Neural cell (in vitro differentiated cells): ENCODE data around the gene RALA. TPM values are rescaled to one million over a fixed set of nuclear protein-coding genes. Genes with fewer than 3 reads are reported as not detected.
"Not testable (repeated sequence)": the region's sequence is repeated elsewhere in the genome, so short reads cannot be mapped to it uniquely, and the experiment has no call there.

Source experiments
- H2AFZ ChIP-seq: fragments of 200-600, 300-800 bp; sonication (generic), shearing (Covaris generic); 2 replicates; pipeline ENCODE4 v1.6.0; 2014; ENCODE audit warnings: low read depth, mild to moderate bottlenecking, antibody characterized with exemption, low read length, moderate library complexity
- H3F3A ChIP-seq: fragments of 200-600 bp; shearing (Covaris generic); 2 replicates; pipeline ENCODE4 v1.6.1; 2016; ENCODE audit warnings: mild to moderate bottlenecking, moderate library complexity, mixed read lengths, antibody characterized with exemption, low read length; ENCODE audit not compliant: insufficient read depth, poor library complexity, severe bottlenecking
- H3K27ac ChIP-seq: fragments of 200-600, 300-800 bp; sonication (generic), shearing (Covaris generic); 2 replicates; pipeline ENCODE4 v1.5.1; 2014; ENCODE audit warnings: mild to moderate bottlenecking, low read length, moderate library complexity
- H3K27me3 ChIP-seq: fragments of 300-800, 200-600 bp; sonication (generic), shearing (Covaris generic); 2 replicates; pipeline ENCODE4 v1.6.0; 2014; ENCODE audit warnings: mild to moderate bottlenecking, low read depth, low read length, moderate library complexity; ENCODE audit not compliant: insufficient read depth
- H3K36me3 ChIP-seq: fragments of 300-800, 200-600 bp; sonication (generic), shearing (Covaris generic); 2 replicates; pipeline ENCODE4 v1.5.1; 2014; ENCODE audit warnings: mild to moderate bottlenecking, antibody characterized with exemption, low read length, moderate library complexity; ENCODE audit not compliant: insufficient read depth
- H3K4me2 ChIP-seq: fragments of 300-800, 200-600 bp; sonication (generic), shearing (Covaris generic); 2 replicates; pipeline ENCODE4 v1.6.0; 2014; ENCODE audit warnings: mild to moderate bottlenecking, low read length
- H3K4me3 ChIP-seq: fragments of 300-800, 200-600 bp; sonication (generic), shearing (Covaris generic); 2 replicates; pipeline ENCODE4 v1.5.1; 2014; ENCODE audit warnings: mild to moderate bottlenecking, low read length, moderate library complexity
- H3K79me2 ChIP-seq: fragments of 200-600 bp; shearing (Covaris generic); replicated peaks from 2 replicates; pipeline ENCODE4 v1.6.0; 2014; ENCODE audit warnings: mild to moderate bottlenecking, low read length, moderate library complexity; ENCODE audit not compliant: insufficient read depth
- H3K9ac ChIP-seq: fragments of 300-800, 200-600 bp; sonication (generic), shearing (Covaris generic); 2 replicates; pipeline ENCODE4 v1.6.1; 2016; ENCODE audit warnings: mild to moderate bottlenecking, low read length, mixed read lengths
- H3K9me2 ChIP-seq: fragments of 200-600 bp; shearing (Covaris generic); 2 replicates; pipeline ENCODE4 v1.6.1; 2016; ENCODE audit warnings: mild to moderate bottlenecking, low read length, mixed read lengths; ENCODE audit not compliant: insufficient read depth
- H3K9me3 ChIP-seq: fragments of 200-600, 300-800 bp; sonication (generic), shearing (Covaris generic); 2 replicates; pipeline ENCODE4 v1.6.1; 2016; ENCODE audit warnings: mild to moderate bottlenecking, mixed run types, low read length, moderate library complexity, mixed read lengths
- H4K20me1 ChIP-seq: fragments of 200-600 bp; shearing (Covaris generic); 2 replicates; pipeline ENCODE4 v1.6.1; 2016; ENCODE audit warnings: mild to moderate bottlenecking, mixed run types; ENCODE audit not compliant: insufficient read depth
- EP300 ChIP-seq: fragments of 450-650 bp; conservative IDR thresholded peaks from 2 replicates; pipeline ENCODE4 v1.6.1; 2014; ENCODE audit warnings: antibody characterized with exemption, mild to moderate bottlenecking, moderate library complexity; ENCODE audit not compliant: poor library complexity, severe bottlenecking
- EZH2 ChIP-seq: fragments of 200-600, 300-800 bp; shearing (Covaris generic), sonication (generic); IDR thresholded peaks from 2 replicates; pipeline ENCODE4 v1.6.1; 2014; ENCODE audit warnings: antibody characterized with exemption, low read length, borderline replicate concordance, mild to moderate bottlenecking; ENCODE audit not compliant: insufficient read depth, poor library complexity, severe bottlenecking
- MXI1 ChIP-seq: fragments of 450-650 bp; conservative IDR thresholded peaks from 2 replicates; pipeline ENCODE4 v1.6.1; 2014; ENCODE audit warnings: antibody characterized with exemption, mild to moderate bottlenecking; ENCODE audit not compliant: poor library complexity, severe bottlenecking
- POLR2AphosphoS5 ChIP-seq: IDR thresholded peaks from 2 replicates; pipeline ENCODE4 v1.6.1; 2012
- RAD21 ChIP-seq: fragments of 450-650 bp; conservative IDR thresholded peaks from 2 replicates; pipeline ENCODE4 v1.6.1; 2014; ENCODE audit warnings: antibody characterized with exemption, mild to moderate bottlenecking, moderate library complexity
- SMC3 ChIP-seq: fragments of 450-650 bp; conservative IDR thresholded peaks from 2 replicates; pipeline ENCODE4 v1.6.1; 2014; ENCODE audit warnings: antibody characterized with exemption, mild to moderate bottlenecking, moderate library complexity; ENCODE audit not compliant: poor library complexity
- TAF1 ChIP-seq: IDR thresholded peaks from 2 replicates; pipeline ENCODE4 v1.6.1; 2012; ENCODE audit warnings: low read depth
- polyA plus RNA-seq: library from polyadenylated mRNA; depleted of rRNA; stranded (reverse); fragments of >200 nt; gene quantifications from 2 replicates; pipeline ENCODE4 v1.2.3, GENCODE V29; 2014
- TF ChIP-seq, protein P1 (sequence below): fragments of 450-650 bp; IDR thresholded peaks from 2 replicates; pipeline ENCODE4 v1.5.1; 2014; ENCODE audit warnings: antibody characterized with exemption, mild to moderate bottlenecking, moderate library complexity; ENCODE audit not compliant: poor library complexity, severe bottlenecking
- TF ChIP-seq, protein P2 (sequence below): IDR thresholded peaks from 2 replicates; pipeline ENCODE4 v1.6.1; 2012; ENCODE audit warnings: borderline replicate concordance

Gene RALA
- polyA plus RNA-seq, 1 donor from 2014 or later: 36.2 TPM

DNA sequence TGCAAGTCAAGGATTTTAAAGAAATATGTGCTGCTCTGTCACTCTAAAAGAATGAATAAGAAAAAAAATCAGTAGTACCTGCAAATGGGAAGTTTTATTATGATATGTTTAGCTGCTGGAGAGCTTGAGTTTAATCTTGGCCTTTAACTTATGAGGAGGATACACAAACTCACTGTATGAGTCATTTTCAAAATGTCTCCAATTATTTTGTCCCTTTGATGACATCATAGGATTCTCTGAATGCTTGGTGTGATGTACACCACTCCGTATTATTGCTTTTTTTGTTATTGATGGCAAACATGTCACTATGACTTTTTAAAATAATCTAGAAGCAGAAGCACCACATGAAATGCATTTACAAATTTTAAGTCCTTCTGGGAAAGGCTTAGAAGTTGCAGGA is 125.8 kb downstream of the RALA start:
- Histone ChIP-seq H3F3A (no peaks in the 10 kb centered on the region), H2AFZ (no peak overlapping the region), H3K27me3 (no peaks in the 10 kb centered on the region), H3K9me2 (no peaks in the 10 kb centered on the region), H3K36me3 (no peaks in the 10 kb centered on the region), H3K9ac (no peak overlapping the region), H3K27ac (no peak overlapping the region), H4K20me1 (no peaks in the 10 kb centered on the region), H3K4me2 (no peak overlapping the region), H3K79me2 (no peaks in the 10 kb centered on the region), H3K4me3 (no peak overlapping the region), H3K9me3 (peaks cover 6% of the 10 kb centered on the region)
- TF ChIP-seq, protein P1, sequence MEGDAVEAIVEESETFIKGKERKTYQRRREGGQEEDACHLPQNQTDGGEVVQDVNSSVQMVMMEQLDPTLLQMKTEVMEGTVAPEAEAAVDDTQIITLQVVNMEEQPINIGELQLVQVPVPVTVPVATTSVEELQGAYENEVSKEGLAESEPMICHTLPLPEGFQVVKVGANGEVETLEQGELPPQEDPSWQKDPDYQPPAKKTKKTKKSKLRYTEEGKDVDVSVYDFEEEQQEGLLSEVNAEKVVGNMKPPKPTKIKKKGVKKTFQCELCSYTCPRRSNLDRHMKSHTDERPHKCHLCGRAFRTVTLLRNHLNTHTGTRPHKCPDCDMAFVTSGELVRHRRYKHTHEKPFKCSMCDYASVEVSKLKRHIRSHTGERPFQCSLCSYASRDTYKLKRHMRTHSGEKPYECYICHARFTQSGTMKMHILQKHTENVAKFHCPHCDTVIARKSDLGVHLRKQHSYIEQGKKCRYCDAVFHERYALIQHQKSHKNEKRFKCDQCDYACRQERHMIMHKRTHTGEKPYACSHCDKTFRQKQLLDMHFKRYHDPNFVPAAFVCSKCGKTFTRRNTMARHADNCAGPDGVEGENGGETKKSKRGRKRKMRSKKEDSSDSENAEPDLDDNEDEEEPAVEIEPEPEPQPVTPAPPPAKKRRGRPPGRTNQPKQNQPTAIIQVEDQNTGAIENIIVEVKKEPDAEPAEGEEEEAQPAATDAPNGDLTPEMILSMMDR: no peak
- TF ChIP-seq RAD21: no peak

DNA sequence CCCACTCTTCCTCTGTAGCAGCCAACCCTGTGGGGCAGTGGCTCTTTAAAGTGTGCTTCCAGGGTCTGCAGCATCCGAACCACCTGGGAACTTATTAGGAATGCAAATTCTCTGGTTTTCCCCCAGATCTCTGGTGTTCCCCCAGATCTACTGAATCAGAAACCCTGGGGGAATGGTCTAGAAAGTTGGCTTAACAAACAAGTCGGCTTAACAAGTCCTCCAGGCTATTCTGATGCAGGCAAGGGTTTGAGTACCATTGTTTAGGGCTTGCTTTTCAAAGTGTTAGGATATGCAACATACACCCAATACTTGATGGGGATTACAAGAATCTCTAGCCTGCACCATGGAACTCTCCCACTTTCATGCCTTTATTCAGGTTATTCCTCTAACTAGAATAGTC is 126.3 kb downstream of the RALA start:
- no peak for TF ChIP-seq EP300
- TF ChIP-seq POLR2AphosphoS5: no peak
- Histone ChIP-seq H3K36me3 (no peaks in the 10 kb centered on the region), H3K27ac (no peak overlapping the region), H3K27me3 (no peaks in the 10 kb centered on the region), H3K9ac (no peak overlapping the region), H4K20me1 (no peaks in the 10 kb centered on the region), H3K4me2 (no peak overlapping the region), H3K9me3 (peaks cover 6% of the 10 kb centered on the region), H3K79me2 (no peaks in the 10 kb centered on the region), H2AFZ (no peak overlapping the region), H3K4me3 (no peak overlapping the region), H3K9me2 (no peaks in the 10 kb centered on the region), H3F3A (no peaks in the 10 kb centered on the region)

DNA sequence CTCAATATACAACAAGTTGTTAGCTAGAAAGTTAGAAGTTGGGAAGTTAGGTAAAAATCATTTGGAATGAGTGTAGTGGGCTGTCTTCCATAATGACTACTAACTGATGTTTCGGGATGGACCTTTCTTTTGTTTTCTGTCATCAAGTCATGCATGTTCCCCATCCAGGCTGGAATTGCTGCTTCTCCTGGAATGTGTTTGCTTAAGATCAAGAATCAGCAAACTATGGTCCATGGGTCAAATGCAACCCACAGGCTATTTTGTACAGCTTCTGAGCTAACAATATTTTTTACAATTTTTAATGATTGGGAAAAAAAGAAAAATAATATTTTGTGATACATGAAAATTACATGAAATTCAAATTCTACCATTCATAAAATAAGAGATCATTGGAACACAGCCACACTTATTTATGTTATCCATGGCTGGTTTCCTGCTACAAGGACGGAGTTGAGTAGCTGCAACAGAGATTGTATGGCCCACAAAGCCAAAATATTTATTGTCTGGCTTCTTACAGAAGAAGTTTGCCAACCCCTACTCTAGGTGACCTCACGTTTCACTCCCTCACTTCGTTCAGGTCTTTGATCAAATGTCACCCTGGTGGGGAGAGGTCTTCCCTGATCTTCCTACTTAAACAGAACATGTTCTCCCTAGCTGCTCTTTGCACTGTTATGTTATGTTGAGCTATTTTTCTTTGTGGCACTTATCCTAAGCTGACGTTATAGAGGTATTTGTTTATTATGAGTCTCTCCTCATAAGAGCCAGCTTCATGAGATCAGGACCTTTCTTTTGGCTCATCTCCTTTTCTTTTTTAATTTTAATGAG is 127.1 kb downstream of the RALA start:
- no peak overlapping the region for H3K4me3 ChIP-seq
- no peak overlapping the region for H3K27ac ChIP-seq
- no peak overlapping the region for H3K9ac ChIP-seq
- H2AFZ ChIP-seq: no peak overlapping the region
- H3K9me2 ChIP-seq: no peaks in the 10 kb centered on the region
- H3K27me3 ChIP-seq: no peaks in the 10 kb centered on the region
- no peak overlapping the region for H3K4me2 ChIP-seq
- peaks cover 6% of the 10 kb centered on the region for H3K9me3 ChIP-seq
- TF ChIP-seq EP300 (no peak), SMC3 (no peak), EZH2 (no peak), TAF1 (no peak), RAD21 (no peak), MXI1 (no peak), POLR2AphosphoS5 (no peak)
- TF ChIP-seq, protein P1: no peak
- TF ChIP-seq, protein P2, sequence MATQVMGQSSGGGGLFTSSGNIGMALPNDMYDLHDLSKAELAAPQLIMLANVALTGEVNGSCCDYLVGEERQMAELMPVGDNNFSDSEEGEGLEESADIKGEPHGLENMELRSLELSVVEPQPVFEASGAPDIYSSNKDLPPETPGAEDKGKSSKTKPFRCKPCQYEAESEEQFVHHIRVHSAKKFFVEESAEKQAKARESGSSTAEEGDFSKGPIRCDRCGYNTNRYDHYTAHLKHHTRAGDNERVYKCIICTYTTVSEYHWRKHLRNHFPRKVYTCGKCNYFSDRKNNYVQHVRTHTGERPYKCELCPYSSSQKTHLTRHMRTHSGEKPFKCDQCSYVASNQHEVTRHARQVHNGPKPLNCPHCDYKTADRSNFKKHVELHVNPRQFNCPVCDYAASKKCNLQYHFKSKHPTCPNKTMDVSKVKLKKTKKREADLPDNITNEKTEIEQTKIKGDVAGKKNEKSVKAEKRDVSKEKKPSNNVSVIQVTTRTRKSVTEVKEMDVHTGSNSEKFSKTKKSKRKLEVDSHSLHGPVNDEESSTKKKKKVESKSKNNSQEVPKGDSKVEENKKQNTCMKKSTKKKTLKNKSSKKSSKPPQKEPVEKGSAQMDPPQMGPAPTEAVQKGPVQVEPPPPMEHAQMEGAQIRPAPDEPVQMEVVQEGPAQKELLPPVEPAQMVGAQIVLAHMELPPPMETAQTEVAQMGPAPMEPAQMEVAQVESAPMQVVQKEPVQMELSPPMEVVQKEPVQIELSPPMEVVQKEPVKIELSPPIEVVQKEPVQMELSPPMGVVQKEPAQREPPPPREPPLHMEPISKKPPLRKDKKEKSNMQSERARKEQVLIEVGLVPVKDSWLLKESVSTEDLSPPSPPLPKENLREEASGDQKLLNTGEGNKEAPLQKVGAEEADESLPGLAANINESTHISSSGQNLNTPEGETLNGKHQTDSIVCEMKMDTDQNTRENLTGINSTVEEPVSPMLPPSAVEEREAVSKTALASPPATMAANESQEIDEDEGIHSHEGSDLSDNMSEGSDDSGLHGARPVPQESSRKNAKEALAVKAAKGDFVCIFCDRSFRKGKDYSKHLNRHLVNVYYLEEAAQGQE: no peak
- H4K20me1 ChIP-seq: no peaks in the 10 kb centered on the region
- no peaks in the 10 kb centered on the region for H3K36me3 ChIP-seq
- H3F3A ChIP-seq: no peaks in the 10 kb centered on the region
- no peaks in the 10 kb centered on the region for H3K79me2 ChIP-seq

DNA sequence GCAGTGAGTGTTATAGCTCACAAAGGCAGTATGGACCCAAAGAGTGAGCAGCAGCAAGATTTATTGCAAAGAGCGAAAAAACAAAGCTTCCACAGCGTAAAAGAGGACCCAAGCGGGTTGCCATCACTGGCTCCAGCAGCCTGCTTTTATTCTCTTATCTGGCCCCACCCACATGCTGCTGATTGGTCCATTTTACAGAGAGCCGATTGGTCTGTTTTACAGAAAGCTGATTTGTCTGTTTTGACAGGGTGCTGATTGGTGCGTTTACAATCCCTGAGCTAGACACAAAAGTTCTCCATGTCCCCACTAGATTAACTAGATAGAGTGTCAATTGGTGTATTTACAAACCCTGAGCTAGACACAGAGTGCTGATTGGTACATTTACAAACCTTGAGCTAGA is 129.9 kb downstream of the RALA start:
- not testable (repeated sequence) for H3K36me3 ChIP-seq, H3F3A ChIP-seq, H3K9ac ChIP-seq, H3K79me2 ChIP-seq, H3K9me2 ChIP-seq, H3K27ac ChIP-seq, H3K4me2 ChIP-seq, H3K9me3 ChIP-seq, H2AFZ ChIP-seq, H4K20me1 ChIP-seq, H3K27me3 ChIP-seq, H3K4me3 ChIP-seq
